K562 (cell line): ENCODE data around the gene MYL12B. TPM values are rescaled to one million over a fixed set of nuclear protein-coding genes. Genes with fewer than 3 reads are reported as not detected.

ENCODE experiments used
- DACH1 ChIP-seq: fragments of 450-650 bp; IDR thresholded peaks from 2 replicates; pipeline ENCODE4 v1.6.1; 2018; ENCODE audit not compliant: partially characterized antibody
- EGR1 ChIP-seq: fragments of 450-650 bp; conservative IDR thresholded peaks from 2 replicates; pipeline ENCODE4 v1.6.1; 2017; ENCODE audit warnings: mild to moderate bottlenecking
- JUN ChIP-seq, 2 experiments: sonication (generic) in 1 of 2; formaldehyde crosslinking in 1 of 2; IDR thresholded peaks; 2 replicates each; pipeline versions ENCODE4 v1.6.1 to v1.8.0; 2012 to 2022; ENCODE audit warnings: borderline replicate concordance in 2 of 2, mild to moderate bottlenecking in 2 of 2, improper control_type of control experiment in 1 of 2, low read depth in 1 of 2, low read length in 1 of 2, missing genetic modification reagents in 1 of 2
- JUNB ChIP-seq: fragments of 450-650 bp; formaldehyde crosslinking; conservative IDR thresholded peaks from 2 replicates; pipeline ENCODE4 v1.4.0; 2020; ENCODE audit warnings: mild to moderate bottlenecking
- JUND ChIP-seq, 2 experiments: IDR thresholded peaks; 2 replicates in 1 of 2; 3 replicates in 1 of 2; pipeline ENCODE4 v1.6.1; 2011; ENCODE audit warnings: borderline replicate concordance in 2 of 2, low read depth in 2 of 2, low read length in 2 of 2, improper control_type of control experiment in 1 of 2, missing biosample characterization in 1 of 2, missing genetic modification characterization in 1 of 2, missing genetic modification reagents in 1 of 2
- SIN3A ChIP-seq, 2 experiments: fragments of 150-350 bp in 1 of 2; IDR thresholded peaks; 2 replicates each; pipeline ENCODE4 v1.6.1; 2011 to 2016; ENCODE audit warnings: borderline replicate concordance in 2 of 2, low read depth in 2 of 2, low read length in 2 of 2, mild to moderate bottlenecking in 2 of 2, moderate library complexity in 2 of 2; ENCODE audit not compliant: control insufficient read depth in 1 of 2
- ZNF316 ChIP-seq: fragments of 450-650 bp; IDR thresholded peaks from 2 replicates; pipeline ENCODE4 v1.6.1; 2016
- polyA plus RNA-seq, 8 experiments: library from polyadenylated mRNA; depleted of rRNA in 4 of 8; stranded (reverse) in 5 of 8; unstranded in 3 of 8; fragments of >200 nt; fragmentation: Nextera tagmentation in 2 of 8; fragmentation: Illumina TruSeq in 1 of 8; extraction: Ambion mirVana in 2 of 8; extraction: Trizol in 1 of 8; gene quantifications; 2 replicates each; pipeline versions ENCODE4 v1.2.1 to v1.2.3, GENCODE V29; 2011 to 2014; ENCODE audit warnings: inconsistent platforms in 1 of 8, missing spikeins in 1 of 8
- total RNA-seq, 7 experiments: library from RNA; depleted of rRNA in 6 of 7; stranded (reverse); fragments of >200 nt in 6 of 7; fragmentation: Illumina TruSeq in 2 of 7; extraction: Trizol in 2 of 7; gene quantifications; 2 replicates each; pipeline versions ENCODE4 v1.2.1 to v1.2.3, GENCODE V29; 2011 to 2021; ENCODE audit warnings: low replicate concordance in 1 of 7
- TF ChIP-seq, protein P1 (sequence below), 2 experiments: fragments of 450-650 bp; IDR thresholded peaks; 2 replicates each; pipeline ENCODE4 v1.6.1; 2016; ENCODE audit warnings: mild to moderate bottlenecking in 2 of 2, borderline replicate concordance in 1 of 2, low read depth in 1 of 2, moderate library complexity in 1 of 2
- TF ChIP-seq, protein P2 (sequence below): fragments of 250-450 bp; sonication (Bioruptor Pico); IDR thresholded peaks from 2 replicates; pipeline ENCODE4 v1.8.0; 2021; ENCODE audit warnings: moderate library complexity, mild to moderate bottlenecking, inconsistent platforms
- TF ChIP-seq, protein P3 (sequence below): sonication (generic); formaldehyde crosslinking; IDR thresholded peaks from 2 replicates; pipeline ENCODE4 v1.8.0; 2022; ENCODE audit warnings: missing genetic modification reagents, mild to moderate bottlenecking, moderate library complexity, borderline replicate concordance
- TF ChIP-seq, protein P4 (sequence below), 2 experiments: fragments of 450-650 bp in 1 of 2; sonication (generic) in 1 of 2; formaldehyde crosslinking in 1 of 2; IDR thresholded peaks in 1 of 2; conservative IDR thresholded peaks in 1 of 2; 2 replicates each; pipeline versions ENCODE4 v1.6.1 to v1.8.1; 2016 to 2023; ENCODE audit warnings: mild to moderate bottlenecking in 2 of 2, moderate library complexity in 2 of 2, inconsistent platforms in 1 of 2, missing genetic modification reagents in 1 of 2

MYL12B gene
- total and polyA plus RNA-seq, 9 of the 15 experiments (the other 6 are each of a cell fraction or from before 2014, with no cell fraction given): 220 to 995 (median 463) TPM

DNA sequence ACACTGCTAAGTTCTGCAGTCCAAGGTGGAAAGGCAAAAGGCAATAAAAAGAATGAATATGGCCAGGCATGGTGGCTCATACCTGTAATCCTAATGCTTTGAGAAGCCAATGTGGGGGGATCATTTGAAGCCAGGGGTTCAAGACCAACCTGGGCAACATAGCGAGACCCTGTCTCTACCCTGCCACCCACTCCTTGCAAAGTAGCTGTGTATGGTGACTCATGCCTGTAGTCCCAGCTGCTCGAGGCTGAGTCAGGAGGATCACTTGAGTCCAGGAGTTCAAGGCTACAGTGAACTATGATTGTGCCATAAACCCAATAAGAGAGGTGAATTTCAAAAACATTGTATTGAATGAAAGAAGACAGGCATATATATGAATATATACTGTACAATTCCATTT, 2.4 kb downstream of the MYL12B start (continued):
- TF ChIP-seq, protein P1, sequence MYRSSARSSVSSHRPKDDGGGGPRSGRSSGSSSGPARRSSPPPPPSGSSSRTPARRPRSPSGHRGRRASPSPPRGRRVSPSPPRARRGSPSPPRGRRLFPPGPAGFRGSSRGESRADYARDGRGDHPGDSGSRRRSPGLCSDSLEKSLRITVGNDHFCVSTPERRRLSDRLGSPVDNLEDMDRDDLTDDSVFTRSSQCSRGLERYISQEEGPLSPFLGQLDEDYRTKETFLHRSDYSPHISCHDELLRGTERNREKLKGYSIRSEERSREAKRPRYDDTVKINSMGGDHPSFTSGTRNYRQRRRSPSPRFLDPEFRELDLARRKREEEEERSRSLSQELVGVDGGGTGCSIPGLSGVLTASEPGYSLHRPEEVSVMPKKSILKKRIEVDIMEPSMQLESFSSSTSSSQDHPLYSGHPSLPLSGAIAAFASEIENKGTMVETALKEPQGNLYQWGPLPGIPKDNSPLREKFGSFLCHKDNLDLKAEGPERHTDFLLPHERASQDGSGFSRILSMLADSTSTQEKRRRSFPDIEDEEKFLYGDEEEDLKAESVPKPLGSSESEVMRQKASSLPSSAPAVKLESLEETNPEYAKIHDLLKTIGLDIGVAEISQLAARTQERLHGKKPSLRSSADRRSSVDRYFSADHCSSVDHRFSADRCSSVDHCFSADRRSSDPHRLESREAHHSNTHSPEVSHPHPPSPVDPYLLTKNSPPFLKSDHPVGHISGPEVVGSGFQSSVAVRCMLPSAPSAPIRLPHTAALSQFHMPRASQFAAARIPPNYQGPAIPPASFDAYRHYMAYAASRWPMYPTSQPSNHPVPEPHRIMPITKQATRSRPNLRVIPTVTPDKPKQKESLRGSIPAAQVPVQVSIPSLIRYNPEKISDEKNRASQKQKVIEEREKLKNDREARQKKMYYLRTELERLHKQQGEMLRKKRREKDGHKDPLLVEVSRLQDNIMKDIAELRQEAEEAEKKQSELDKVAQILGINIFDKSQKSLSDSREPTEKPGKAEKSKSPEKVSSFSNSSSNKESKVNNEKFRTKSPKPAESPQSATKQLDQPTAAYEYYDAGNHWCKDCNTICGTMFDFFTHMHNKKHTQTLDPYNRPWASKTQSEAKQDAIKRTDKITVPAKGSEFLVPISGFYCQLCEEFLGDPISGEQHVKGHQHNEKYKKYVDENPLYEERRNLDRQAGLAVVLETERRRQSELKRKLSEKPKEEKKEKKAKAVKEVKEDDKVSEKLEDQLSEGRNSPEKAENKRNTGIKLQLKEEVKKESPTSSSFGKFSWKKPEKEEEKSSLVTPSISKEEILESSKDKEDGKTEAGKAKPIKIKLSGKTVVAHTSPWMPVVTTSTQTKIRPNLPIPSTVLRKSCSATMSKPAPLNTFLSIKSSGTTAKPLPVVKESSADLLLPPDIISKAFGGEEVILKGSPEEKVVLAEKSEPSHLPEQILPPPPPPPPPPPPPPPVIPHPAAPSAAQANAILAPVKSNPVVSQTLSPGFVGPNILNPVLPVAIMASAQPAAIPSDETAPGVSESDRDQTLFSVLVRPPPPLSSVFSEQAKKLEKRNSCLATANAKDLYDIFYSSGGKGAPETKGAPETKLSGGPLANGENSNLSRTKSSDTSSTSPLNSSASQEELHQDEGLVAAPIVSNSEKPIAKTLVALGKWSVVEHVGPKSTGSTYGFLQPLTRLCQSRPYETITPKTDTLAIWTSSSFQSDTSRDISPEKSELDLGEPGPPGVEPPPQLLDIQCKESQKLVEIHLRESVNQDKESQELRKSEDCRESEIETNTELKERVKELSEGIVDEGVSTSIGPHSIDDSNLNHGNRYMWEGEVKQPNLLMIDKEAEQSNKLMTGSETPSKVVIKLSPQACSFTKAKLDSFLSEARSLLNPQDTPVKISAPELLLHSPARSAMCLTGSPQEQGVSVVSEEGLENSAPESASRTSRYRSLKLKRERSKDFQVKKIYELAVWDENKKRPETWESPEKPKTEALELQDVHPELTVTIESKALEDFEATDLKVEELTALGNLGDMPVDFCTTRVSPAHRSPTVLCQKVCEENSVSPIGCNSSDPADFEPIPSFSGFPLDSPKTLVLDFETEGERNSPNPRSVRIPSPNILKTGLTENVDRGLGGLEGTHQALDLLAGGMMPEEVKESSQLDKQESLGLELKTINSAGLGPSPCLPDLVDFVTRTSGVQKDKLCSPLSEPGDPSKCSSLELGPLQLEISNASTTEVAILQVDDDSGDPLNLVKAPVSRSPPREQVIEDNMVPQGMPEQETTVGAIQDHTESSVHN (IDR thresholded peaks at IDR 0.05; ENCODE audit: borderline replicate concordance in 1 of 2, low read depth in 1 of 2): peak in 1 of 2 experiments; percentile 45; a peak in 1 of 4 replicates
- no peak for TF ChIP-seq SIN3A (IDR thresholded peaks at IDR 0.05; ENCODE audit: borderline replicate concordance in 2 of 2, control insufficient read depth in 1 of 2, low read depth in 2 of 2, low read length in 2 of 2)
- 0 out of 2 replicates have a peak, but pooled peaks have one; percentile 47 for TF ChIP-seq JUN (IDR thresholded peaks at IDR 0.05; ENCODE audit: borderline replicate concordance, low read depth, low read length)
- no peak for TF ChIP-seq JUN (CRISPR knock-in tag; IDR thresholded peaks at IDR 0.05; ENCODE audit: borderline replicate concordance)
- TF ChIP-seq DACH1: peak; percentile 67
- peak; percentile 27; the same call in 1 of the 2 replicates for TF ChIP-seq ZNF316
- TF ChIP-seq JUND (IDR thresholded peaks at IDR 0.05; ENCODE audit: borderline replicate concordance, low read depth, low read length): peak; percentile 85
- TF ChIP-seq JUND (tag; IDR thresholded peaks at IDR 0.05; ENCODE audit: borderline replicate concordance, low read depth, low read length): peak; percentile 77; the same call in 1 of the 3 replicates
- TF ChIP-seq, protein P2, sequence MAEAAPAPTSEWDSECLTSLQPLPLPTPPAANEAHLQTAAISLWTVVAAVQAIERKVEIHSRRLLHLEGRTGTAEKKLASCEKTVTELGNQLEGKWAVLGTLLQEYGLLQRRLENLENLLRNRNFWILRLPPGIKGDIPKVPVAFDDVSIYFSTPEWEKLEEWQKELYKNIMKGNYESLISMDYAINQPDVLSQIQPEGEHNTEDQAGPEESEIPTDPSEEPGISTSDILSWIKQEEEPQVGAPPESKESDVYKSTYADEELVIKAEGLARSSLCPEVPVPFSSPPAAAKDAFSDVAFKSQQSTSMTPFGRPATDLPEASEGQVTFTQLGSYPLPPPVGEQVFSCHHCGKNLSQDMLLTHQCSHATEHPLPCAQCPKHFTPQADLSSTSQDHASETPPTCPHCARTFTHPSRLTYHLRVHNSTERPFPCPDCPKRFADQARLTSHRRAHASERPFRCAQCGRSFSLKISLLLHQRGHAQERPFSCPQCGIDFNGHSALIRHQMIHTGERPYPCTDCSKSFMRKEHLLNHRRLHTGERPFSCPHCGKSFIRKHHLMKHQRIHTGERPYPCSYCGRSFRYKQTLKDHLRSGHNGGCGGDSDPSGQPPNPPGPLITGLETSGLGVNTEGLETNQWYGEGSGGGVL (CRISPR knock-in tag): no peak
- peak; percentile 82 for TF ChIP-seq EGR1
- TF ChIP-seq, protein P3, sequence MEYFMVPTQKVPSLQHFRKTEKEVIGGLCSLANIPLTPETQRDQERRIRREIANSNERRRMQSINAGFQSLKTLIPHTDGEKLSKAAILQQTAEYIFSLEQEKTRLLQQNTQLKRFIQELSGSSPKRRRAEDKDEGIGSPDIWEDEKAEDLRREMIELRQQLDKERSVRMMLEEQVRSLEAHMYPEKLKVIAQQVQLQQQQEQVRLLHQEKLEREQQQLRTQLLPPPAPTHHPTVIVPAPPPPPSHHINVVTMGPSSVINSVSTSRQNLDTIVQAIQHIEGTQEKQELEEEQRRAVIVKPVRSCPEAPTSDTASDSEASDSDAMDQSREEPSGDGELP (CRISPR knock-in tag): peak; percentile 91
- TF ChIP-seq, protein P4, sequence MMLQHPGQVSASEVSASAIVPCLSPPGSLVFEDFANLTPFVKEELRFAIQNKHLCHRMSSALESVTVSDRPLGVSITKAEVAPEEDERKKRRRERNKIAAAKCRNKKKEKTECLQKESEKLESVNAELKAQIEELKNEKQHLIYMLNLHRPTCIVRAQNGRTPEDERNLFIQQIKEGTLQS (IDR thresholded peaks at IDR 0.05): peak; percentile 90
- TF ChIP-seq, protein P4 (CRISPR knock-in tag; conservative IDR thresholded peaks at IDR 0.05): no peak
- 0 out of 2 replicates have a peak, but pooled peaks have one; percentile 25 for TF ChIP-seq JUNB (CRISPR knock-in tag)
